K562 (cell line): Measurements from ENCODE around the gene ADAMTS14. TPM values are rescaled to one million over a fixed set of nuclear protein-coding genes. Genes with fewer than 3 reads are reported as not detected.

Source experiments
- CHD1 ChIP-seq: fragments of 200-600 bp; sonication (generic); IDR thresholded peaks from one replicate; pipeline ENCODE4 v1.6.1; 2012; ENCODE audit warnings: mild to moderate bottlenecking, moderate library complexity, low read length, inconsistent platforms
- SLC30A9 ChIP-seq: fragments of 250-450 bp; sonication (Bioruptor Pico); IDR thresholded peaks from 2 replicates; pipeline ENCODE4 v1.8.0; 2022; ENCODE audit warnings: mild to moderate bottlenecking, moderate library complexity
- ZNF263 ChIP-seq: sonication (generic); formaldehyde crosslinking; IDR thresholded peaks from 2 replicates; pipeline ENCODE4 v1.8.0; 2022; ENCODE audit warnings: mild to moderate bottlenecking, missing genetic modification reagents, borderline replicate concordance
- polyA plus RNA-seq, 8 experiments: library from polyadenylated mRNA; depleted of rRNA in 4 of 8; stranded (reverse) in 5 of 8; unstranded in 3 of 8; fragments of >200 nt; fragmentation: Nextera tagmentation in 2 of 8; fragmentation: Illumina TruSeq in 1 of 8; extraction: Ambion mirVana in 2 of 8; extraction: Trizol in 1 of 8; gene quantifications; 2 replicates each; pipeline versions ENCODE4 v1.2.1 to v1.2.3, GENCODE V29; 2011 to 2014; ENCODE audit warnings: inconsistent platforms in 1 of 8, missing spikeins in 1 of 8
- total RNA-seq, 7 experiments: library from RNA; depleted of rRNA in 6 of 7; stranded (reverse); fragments of >200 nt in 6 of 7; fragmentation: Illumina TruSeq in 2 of 7; extraction: Trizol in 2 of 7; gene quantifications; 2 replicates each; pipeline versions ENCODE4 v1.2.1 to v1.2.3, GENCODE V29; 2011 to 2021; ENCODE audit warnings: low replicate concordance in 1 of 7
- TF ChIP-seq, protein P1 (sequence below), 2 experiments: fragments of 150-350 bp in 1 of 2; IDR thresholded peaks; 2 replicates each; pipeline ENCODE4 v1.6.1; 2012 to 2016; ENCODE audit warnings: low read depth in 2 of 2, low read length in 2 of 2, mild to moderate bottlenecking in 1 of 2, moderate library complexity in 1 of 2
- TF ChIP-seq, protein P2 (sequence below), 3 experiments: IDR thresholded peaks in 2 of 3; conservative IDR thresholded peaks in 1 of 3; 2 replicates each; pipeline ENCODE4 v1.5.1; 2011 to 2012; ENCODE audit warnings: low read length in 3 of 3, mild to moderate bottlenecking in 3 of 3, control low read depth in 2 of 3, improper control_type of control experiment in 1 of 3, inconsistent platforms in 1 of 3, low read depth in 1 of 3, mixed read lengths in 1 of 3, moderate library complexity in 1 of 3; ENCODE audit not compliant: insufficient read depth in 2 of 3
- TF ChIP-seq, protein P3 (sequence below): fragments of 450-650 bp; IDR thresholded peaks from 2 replicates; pipeline ENCODE4 v1.6.1; 2016; ENCODE audit warnings: low read depth
- TF ChIP-seq, protein P4 (sequence below), 2 experiments: fragments of 450-650 bp in 1 of 2; sonication (generic) in 1 of 2; formaldehyde crosslinking in 1 of 2; IDR thresholded peaks in 1 of 2; conservative IDR thresholded peaks in 1 of 2; 2 replicates each; pipeline versions ENCODE4 v1.6.1 to v1.8.1; 2016 to 2023; ENCODE audit warnings: mild to moderate bottlenecking in 2 of 2, moderate library complexity in 2 of 2, inconsistent platforms in 1 of 2, missing genetic modification reagents in 1 of 2

ADAMTS14 gene
- total and polyA plus RNA-seq, 9 of the 15 experiments (the other 6 are each of a cell fraction or from before 2014, with no cell fraction given) = 0.04 to 37.4 (median 15.9) TPM

DNA sequence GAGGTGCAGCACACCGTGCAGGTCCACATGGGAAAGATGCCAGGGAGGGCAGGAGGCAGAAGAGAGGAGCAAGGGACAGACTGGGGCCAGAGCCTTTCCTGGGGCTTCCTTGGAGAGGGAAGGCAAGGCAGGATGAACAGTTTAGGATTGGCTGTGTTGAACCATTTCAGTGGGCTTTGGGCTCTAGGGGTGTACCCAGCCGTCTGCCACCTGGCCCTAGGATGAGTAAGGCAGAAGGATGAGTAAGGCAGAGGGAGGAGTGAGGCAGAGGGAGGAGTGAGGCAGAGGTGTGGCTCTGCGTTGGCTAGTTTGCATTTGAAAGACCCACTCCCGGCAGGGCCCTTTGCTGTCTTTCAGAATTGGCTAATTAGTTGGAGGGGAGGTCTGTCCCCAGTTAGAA, 38.3 kb upstream of the ADAMTS14 start (continued):
- TF ChIP-seq, protein P1, sequence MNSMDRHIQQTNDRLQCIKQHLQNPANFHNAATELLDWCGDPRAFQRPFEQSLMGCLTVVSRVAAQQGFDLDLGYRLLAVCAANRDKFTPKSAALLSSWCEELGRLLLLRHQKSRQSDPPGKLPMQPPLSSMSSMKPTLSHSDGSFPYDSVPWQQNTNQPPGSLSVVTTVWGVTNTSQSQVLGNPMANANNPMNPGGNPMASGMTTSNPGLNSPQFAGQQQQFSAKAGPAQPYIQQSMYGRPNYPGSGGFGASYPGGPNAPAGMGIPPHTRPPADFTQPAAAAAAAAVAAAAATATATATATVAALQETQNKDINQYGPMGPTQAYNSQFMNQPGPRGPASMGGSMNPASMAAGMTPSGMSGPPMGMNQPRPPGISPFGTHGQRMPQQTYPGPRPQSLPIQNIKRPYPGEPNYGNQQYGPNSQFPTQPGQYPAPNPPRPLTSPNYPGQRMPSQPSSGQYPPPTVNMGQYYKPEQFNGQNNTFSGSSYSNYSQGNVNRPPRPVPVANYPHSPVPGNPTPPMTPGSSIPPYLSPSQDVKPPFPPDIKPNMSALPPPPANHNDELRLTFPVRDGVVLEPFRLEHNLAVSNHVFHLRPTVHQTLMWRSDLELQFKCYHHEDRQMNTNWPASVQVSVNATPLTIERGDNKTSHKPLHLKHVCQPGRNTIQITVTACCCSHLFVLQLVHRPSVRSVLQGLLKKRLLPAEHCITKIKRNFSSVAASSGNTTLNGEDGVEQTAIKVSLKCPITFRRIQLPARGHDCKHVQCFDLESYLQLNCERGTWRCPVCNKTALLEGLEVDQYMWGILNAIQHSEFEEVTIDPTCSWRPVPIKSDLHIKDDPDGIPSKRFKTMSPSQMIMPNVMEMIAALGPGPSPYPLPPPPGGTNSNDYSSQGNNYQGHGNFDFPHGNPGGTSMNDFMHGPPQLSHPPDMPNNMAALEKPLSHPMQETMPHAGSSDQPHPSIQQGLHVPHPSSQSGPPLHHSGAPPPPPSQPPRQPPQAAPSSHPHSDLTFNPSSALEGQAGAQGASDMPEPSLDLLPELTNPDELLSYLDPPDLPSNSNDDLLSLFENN (IDR thresholded peaks at IDR 0.05; ENCODE audit: low read depth in 2 of 2, low read length in 2 of 2) = no peak
- TF ChIP-seq ZNF263 (CRISPR knock-in tag) (peak; percentile 74; the same call in 1 of the 2 replicates), CHD1 (no peak), SLC30A9 (CRISPR knock-in tag) (no peak)
- TF ChIP-seq, protein P2, sequence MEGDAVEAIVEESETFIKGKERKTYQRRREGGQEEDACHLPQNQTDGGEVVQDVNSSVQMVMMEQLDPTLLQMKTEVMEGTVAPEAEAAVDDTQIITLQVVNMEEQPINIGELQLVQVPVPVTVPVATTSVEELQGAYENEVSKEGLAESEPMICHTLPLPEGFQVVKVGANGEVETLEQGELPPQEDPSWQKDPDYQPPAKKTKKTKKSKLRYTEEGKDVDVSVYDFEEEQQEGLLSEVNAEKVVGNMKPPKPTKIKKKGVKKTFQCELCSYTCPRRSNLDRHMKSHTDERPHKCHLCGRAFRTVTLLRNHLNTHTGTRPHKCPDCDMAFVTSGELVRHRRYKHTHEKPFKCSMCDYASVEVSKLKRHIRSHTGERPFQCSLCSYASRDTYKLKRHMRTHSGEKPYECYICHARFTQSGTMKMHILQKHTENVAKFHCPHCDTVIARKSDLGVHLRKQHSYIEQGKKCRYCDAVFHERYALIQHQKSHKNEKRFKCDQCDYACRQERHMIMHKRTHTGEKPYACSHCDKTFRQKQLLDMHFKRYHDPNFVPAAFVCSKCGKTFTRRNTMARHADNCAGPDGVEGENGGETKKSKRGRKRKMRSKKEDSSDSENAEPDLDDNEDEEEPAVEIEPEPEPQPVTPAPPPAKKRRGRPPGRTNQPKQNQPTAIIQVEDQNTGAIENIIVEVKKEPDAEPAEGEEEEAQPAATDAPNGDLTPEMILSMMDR (IDR thresholded peaks at IDR 0.05 in 2 of 3, conservative IDR thresholded peaks at IDR 0.05 in 1 of 3; ENCODE audit: insufficient read depth in 2 of 3, low read depth in 1 of 3, low read length in 3 of 3) = no peak
- TF ChIP-seq, protein P3, sequence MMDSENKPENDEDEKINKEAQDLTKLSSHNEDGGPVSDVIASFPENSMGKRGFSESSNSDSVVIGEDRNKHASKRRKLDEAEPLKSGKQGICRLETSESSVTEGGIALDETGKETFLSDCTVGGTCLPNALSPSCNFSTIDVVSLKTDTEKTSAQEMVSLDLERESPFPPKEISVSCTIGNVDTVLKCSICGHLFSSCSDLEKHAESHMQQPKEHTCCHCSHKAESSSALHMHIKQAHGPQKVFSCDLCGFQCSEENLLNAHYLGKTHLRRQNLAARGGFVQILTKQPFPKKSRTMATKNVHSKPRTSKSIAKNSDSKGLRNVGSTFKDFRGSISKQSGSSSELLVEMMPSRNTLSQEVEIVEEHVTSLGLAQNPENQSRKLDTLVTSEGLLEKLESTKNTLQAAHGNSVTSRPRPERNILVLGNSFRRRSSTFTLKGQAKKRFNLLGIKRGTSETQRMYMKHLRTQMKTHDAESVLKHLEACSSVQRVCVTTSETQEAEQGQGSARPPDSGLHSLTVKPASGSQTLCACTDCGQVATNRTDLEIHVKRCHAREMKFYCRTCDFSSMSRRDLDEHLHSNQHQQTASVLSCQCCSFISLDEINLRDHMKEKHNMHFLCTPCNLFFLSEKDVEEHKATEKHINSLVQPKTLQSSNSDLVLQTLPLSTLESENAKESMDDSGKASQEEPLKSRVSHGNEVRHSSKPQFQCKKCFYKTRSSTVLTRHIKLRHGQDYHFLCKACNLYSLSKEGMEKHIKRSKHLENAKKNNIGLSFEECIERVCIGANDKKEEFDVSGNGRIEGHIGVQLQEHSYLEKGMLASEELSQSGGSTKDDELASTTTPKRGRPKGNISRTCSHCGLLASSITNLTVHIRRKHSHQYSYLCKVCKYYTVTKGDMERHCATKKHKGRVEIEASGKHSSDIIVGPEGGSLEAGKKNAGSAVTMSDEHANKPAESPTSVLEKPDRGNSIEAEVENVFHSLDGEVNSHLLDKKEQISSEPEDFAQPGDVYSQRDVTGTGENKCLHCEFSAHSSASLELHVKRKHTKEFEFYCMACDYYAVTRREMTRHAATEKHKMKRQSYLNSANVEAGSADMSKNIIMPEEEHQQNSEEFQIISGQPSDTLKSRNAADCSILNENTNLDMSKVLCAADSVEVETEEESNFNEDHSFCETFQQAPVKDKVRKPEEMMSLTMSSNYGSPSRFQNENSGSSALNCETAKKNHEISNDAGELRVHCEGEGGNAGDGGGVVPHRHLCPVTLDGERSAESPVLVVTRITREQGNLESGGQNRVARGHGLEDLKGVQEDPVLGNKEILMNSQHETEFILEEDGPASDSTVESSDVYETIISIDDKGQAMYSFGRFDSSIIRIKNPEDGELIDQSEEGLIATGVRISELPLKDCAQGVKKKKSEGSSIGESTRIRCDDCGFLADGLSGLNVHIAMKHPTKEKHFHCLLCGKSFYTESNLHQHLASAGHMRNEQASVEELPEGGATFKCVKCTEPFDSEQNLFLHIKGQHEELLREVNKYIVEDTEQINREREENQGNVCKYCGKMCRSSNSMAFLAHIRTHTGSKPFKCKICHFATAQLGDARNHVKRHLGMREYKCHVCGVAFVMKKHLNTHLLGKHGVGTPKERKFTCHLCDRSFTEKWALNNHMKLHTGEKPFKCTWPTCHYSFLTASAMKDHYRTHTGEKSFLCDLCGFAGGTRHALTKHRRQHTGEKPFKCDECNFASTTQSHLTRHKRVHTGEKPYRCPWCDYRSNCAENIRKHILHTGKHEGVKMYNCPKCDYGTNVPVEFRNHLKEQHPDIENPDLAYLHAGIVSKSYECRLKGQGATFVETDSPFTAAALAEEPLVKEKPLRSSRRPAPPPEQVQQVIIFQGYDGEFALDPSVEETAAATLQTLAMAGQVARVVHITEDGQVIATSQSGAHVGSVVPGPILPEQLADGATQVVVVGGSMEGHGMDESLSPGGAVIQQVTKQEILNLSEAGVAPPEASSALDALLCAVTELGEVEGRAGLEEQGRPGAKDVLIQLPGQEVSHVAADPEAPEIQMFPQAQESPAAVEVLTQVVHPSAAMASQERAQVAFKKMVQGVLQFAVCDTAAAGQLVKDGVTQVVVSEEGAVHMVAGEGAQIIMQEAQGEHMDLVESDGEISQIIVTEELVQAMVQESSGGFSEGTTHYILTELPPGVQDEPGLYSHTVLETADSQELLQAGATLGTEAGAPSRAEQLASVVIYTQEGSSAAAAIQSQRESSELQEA = no peak
- TF ChIP-seq, protein P4, sequence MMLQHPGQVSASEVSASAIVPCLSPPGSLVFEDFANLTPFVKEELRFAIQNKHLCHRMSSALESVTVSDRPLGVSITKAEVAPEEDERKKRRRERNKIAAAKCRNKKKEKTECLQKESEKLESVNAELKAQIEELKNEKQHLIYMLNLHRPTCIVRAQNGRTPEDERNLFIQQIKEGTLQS (IDR thresholded peaks at IDR 0.05) = peak; percentile 58
- TF ChIP-seq, protein P4 (CRISPR knock-in tag; conservative IDR thresholded peaks at IDR 0.05) = no peak
